K562 (cell line): Measurements from ENCODE around the gene GPRC6A. TPM values are rescaled to one million over a fixed set of nuclear protein-coding genes. Genes with fewer than 3 reads are reported as not detected.

Source experiments
- ATAC-seq: fragments of 200-7000 bp; cut with Tn5 transposase; 3 replicates; pipeline ENCODE4 v1.9.1; 2020; ENCODE audit warnings: moderate library complexity
- BruUV-seq: library from RNA; stranded (reverse); fragments of 400-500 nt; replicated peaks from 2 replicates; lab custom pipeline; 2021; lab: Mats Ljungman, UMichigan
- CTCF ChIA-PET: fragments of 300-600 bp; formaldehyde crosslinking; extraction: SDS; loops from one replicate; lab custom pipeline; 2021; ENCODE audit warnings: low intra/inter-chr PET ratio; lab: Yijun Ruan, JAX
- POLR2A ChIA-PET: fragments of 300-600, 350-650 bp; sonication (Branson Sonifier 250); formaldehyde crosslinking; extraction: SDS; loops from one replicate; lab custom pipeline; 2021; ENCODE audit warnings: antibody characterized with exemption, inconsistent platforms; lab: Yijun Ruan, JAX
- DNase-seq, 4 experiments: peaks; one replicate each; pipeline versions ENCODE4 v3.0.0 to v3.0.0-alpha.2; 2011 to 2018; ENCODE audit warnings: low spot score in 3 of 4, mixed read lengths in 3 of 4; ENCODE audit errors: extremely low read depth in 1 of 4
- FAIRE-seq: peaks from 2 replicates; lab custom pipeline; 2011; peaks lifted over from hg19 to GRCh38; lab: Jason Lieb, UNC
- H2AFZ ChIP-seq: 2 replicates; pipeline ENCODE4 v1.6.0; 2011; ENCODE audit warnings: low read depth, low read length, control low read depth, inconsistent platforms
- H3K27ac ChIP-seq: fragments of 200-600 bp; 3 replicates; pipeline ENCODE4 v1.8.0; 2011; ENCODE audit warnings: low read depth, mild to moderate bottlenecking, control low read depth, inconsistent platforms, low read length, moderate library complexity, mixed read lengths; ENCODE audit errors: extremely low read depth
- H3K27me3 ChIP-seq, 2 experiments: fragments of 300-600 bp in 1 of 2; 2 replicates in 1 of 2; 3 replicates in 1 of 2; pipeline versions ENCODE4 v1.6.0 to v1.8.0; 2011; ENCODE audit warnings: inconsistent platforms in 2 of 2, low read length in 2 of 2, mild to moderate bottlenecking in 1 of 2, mixed read lengths in 1 of 2, moderate library complexity in 1 of 2; ENCODE audit not compliant: control insufficient read depth in 2 of 2, insufficient read depth in 2 of 2
- H3K36me3 ChIP-seq: fragments of 300-600 bp; 3 replicates; pipeline ENCODE4 v1.8.0; 2011; ENCODE audit warnings: mild to moderate bottlenecking, low read length, inconsistent platforms; ENCODE audit not compliant: control insufficient read depth, insufficient read depth
- H3K4me1 ChIP-seq, 2 experiments: fragments of 200-600 bp in 1 of 2; replicated peaks in 1 of 2; 2 replicates in 1 of 2; 3 replicates in 1 of 2; pipeline versions ENCODE4 v1.5.1 to v1.8.0; 2011; ENCODE audit warnings: inconsistent platforms in 2 of 2, low read length in 2 of 2, mild to moderate bottlenecking in 1 of 2, mixed read lengths in 1 of 2, moderate library complexity in 1 of 2; ENCODE audit not compliant: control insufficient read depth in 2 of 2, insufficient read depth in 2 of 2
- H3K4me2 ChIP-seq: 2 replicates; pipeline ENCODE4 v1.6.1; 2011; ENCODE audit warnings: low read length, control low read depth, inconsistent platforms, mixed read lengths; ENCODE audit not compliant: insufficient read depth
- H3K4me3 ChIP-seq: fragments of 200-600 bp; sonication (generic), shearing (Covaris generic); 2 replicates; pipeline ENCODE4 v1.5.1; 2016; ENCODE audit warnings: control low read depth, inconsistent platforms
- H3K79me2 ChIP-seq: fragments of 200-600 bp; 3 replicates; pipeline ENCODE4 v1.8.0; 2011; ENCODE audit warnings: low read length, inconsistent platforms; ENCODE audit not compliant: control insufficient read depth, insufficient read depth
- H3K9ac ChIP-seq, 2 experiments: 2 replicates each; pipeline versions ENCODE4 v1.6.0 to v1.6.1; 2011; ENCODE audit warnings: low read depth in 2 of 2, low read length in 2 of 2, control low read depth in 1 of 2, inconsistent platforms in 1 of 2, mild to moderate bottlenecking in 1 of 2, mixed read lengths in 1 of 2; ENCODE audit not compliant: insufficient read depth in 1 of 2
- H3K9me1 ChIP-seq: one replicate; pipeline ENCODE4 v1.6.0; 2011; ENCODE audit warnings: inconsistent platforms, mild to moderate bottlenecking, low read length, moderate library complexity; ENCODE audit not compliant: control insufficient read depth, insufficient read depth
- H3K9me3 ChIP-seq: replicated peaks from 2 replicates; pipeline ENCODE4 v1.5.1; 2011; ENCODE audit warnings: low read depth, low read length, inconsistent platforms; ENCODE audit not compliant: control insufficient read depth, insufficient read depth
- H4K20me1 ChIP-seq: replicated peaks from 2 replicates; pipeline ENCODE4 v1.6.1; 2011; ENCODE audit warnings: low read length, inconsistent platforms, mixed read lengths; ENCODE audit not compliant: control insufficient read depth, insufficient read depth
- ARID1B ChIP-seq: fragments of 450-650 bp; IDR thresholded peaks from 2 replicates; pipeline ENCODE4 v1.6.1; 2016; ENCODE audit warnings: antibody characterized with exemption, mild to moderate bottlenecking, inconsistent platforms
- DPF2 ChIP-seq: fragments of 450-650 bp; IDR thresholded peaks from 2 replicates; pipeline ENCODE4 v1.6.1; 2016
- EZH2 ChIP-seq: IDR thresholded peaks from 2 replicates; pipeline ENCODE4 v1.6.1; 2012; ENCODE audit warnings: low read depth, mild to moderate bottlenecking, inconsistent platforms, low read length, borderline replicate concordance
- FOSL1 ChIP-seq: fragments of 200-800 bp; sonication (Bioruptor generic); conservative IDR thresholded peaks from 2 replicates; pipeline ENCODE4 v1.6.1; 2016; ENCODE audit warnings: missing genetic modification characterization, missing compliant biosample characterization
- JUND ChIP-seq, 2 experiments: IDR thresholded peaks; 2 replicates in 1 of 2; 3 replicates in 1 of 2; pipeline ENCODE4 v1.6.1; 2011; ENCODE audit warnings: borderline replicate concordance in 2 of 2, low read depth in 2 of 2, low read length in 2 of 2, improper control_type of control experiment in 1 of 2, missing biosample characterization in 1 of 2, missing genetic modification characterization in 1 of 2, missing genetic modification reagents in 1 of 2
- MEIS2 ChIP-seq: fragments of 450-650 bp; IDR thresholded peaks from 2 replicates; pipeline ENCODE4 v1.6.1; 2014; ENCODE audit warnings: mild to moderate bottlenecking; ENCODE audit not compliant: partially characterized antibody
- NFE2 ChIP-seq: IDR thresholded peaks from 2 replicates; pipeline ENCODE4 v1.6.1; 2014; ENCODE audit warnings: antibody characterized with exemption, low read depth
- SMARCE1 ChIP-seq: fragments of 450-650 bp; IDR thresholded peaks from 2 replicates; pipeline ENCODE4 v1.7.1; 2016; ENCODE audit warnings: mild to moderate bottlenecking
- WGBS: fragments of 100-300 bp; shearing (Covaris generic); methylation state at CpG from one replicate; pipeline ENCODE4 v1.1.6; 2016; ENCODE audit warnings: low coverage, mixed read lengths; ENCODE audit not compliant: insufficient coverage; ENCODE audit errors: missing lambda C conversion rate; 5-methylcytosine and 5-hydroxymethylcytosine counted together
- in situ Hi-C: fragments of 300-500 bp; cut with MboI; formaldehyde crosslinking; loops from 4 replicates; pipeline ENCODE4 v1.15.0; 2018; ENCODE audit warnings: inconsistent platforms, mixed read lengths
- intact Hi-C: fragments of 100-400 bp; cut with micrococcal nuclease; formaldehyde crosslinking; loops from 2 replicates; pipeline ENCODE4 v1.14.2; 2022
- polyA plus RNA-seq, 8 experiments: library from polyadenylated mRNA; depleted of rRNA in 4 of 8; stranded (reverse) in 5 of 8; unstranded in 3 of 8; fragments of >200 nt; fragmentation: Nextera tagmentation in 2 of 8; fragmentation: Illumina TruSeq in 1 of 8; extraction: Ambion mirVana in 2 of 8; extraction: Trizol in 1 of 8; gene quantifications; 2 replicates each; pipeline versions ENCODE4 v1.2.1 to v1.2.3, GENCODE V29; 2011 to 2014; ENCODE audit warnings: inconsistent platforms in 1 of 8, missing spikeins in 1 of 8
- total RNA-seq, 7 experiments: library from RNA; depleted of rRNA in 6 of 7; stranded (reverse); fragments of >200 nt in 6 of 7; fragmentation: Illumina TruSeq in 2 of 7; extraction: Trizol in 2 of 7; gene quantifications; 2 replicates each; pipeline versions ENCODE4 v1.2.1 to v1.2.3, GENCODE V29; 2011 to 2021; ENCODE audit warnings: low replicate concordance in 1 of 7
- TF ChIP-seq, protein P1 (sequence below): fragments of 450-650 bp; IDR thresholded peaks from 2 replicates; pipeline ENCODE4 v1.6.1; 2017; ENCODE audit warnings: mild to moderate bottlenecking, moderate library complexity
- TF ChIP-seq, protein P2 (sequence below), 2 experiments: fragments of 450-650 bp in 1 of 2; sonication (generic) in 1 of 2; formaldehyde crosslinking in 1 of 2; IDR thresholded peaks in 1 of 2; conservative IDR thresholded peaks in 1 of 2; 2 replicates each; pipeline versions ENCODE4 v1.6.1 to v1.8.1; 2016 to 2023; ENCODE audit warnings: mild to moderate bottlenecking in 2 of 2, moderate library complexity in 2 of 2, inconsistent platforms in 1 of 2, missing genetic modification reagents in 1 of 2

Gene GPRC6A
- total and polyA plus RNA-seq, 9 of the 15 experiments (the other 6 are each of a cell fraction or from before 2014, with no cell fraction given), result 0.03 TPM; not detected in 7

DNA sequence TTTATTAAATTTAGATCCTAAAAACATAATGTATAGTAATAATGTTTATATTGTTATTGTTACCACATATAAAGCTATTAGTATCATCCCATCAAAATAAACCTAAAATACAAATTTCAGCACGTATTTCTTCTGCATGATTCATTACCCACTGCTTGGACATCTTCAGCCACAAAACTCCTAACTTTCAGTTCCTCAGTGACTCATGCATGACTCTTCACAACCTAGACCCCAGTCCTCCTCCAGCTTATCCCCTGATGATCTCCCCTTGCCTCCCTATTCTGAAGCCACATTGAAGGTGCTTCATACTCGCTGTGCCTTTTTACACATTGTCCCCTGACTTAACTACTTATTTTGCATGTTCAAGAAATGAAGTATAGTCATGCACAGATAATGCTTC is 11.2 kb upstream of the GPRC6A start:
- Histone ChIP-seq H3K9me3 (no peaks in the 10 kb centered on the region), H3K4me1 (no peaks in the 10 kb centered on the region), H3K9ac (no peak overlapping the region), H3K36me3 (no peaks in the 10 kb centered on the region), H4K20me1 (no peaks in the 10 kb centered on the region), H3K27me3 (no peaks in the 10 kb centered on the region)
- CTCF ChIA-PET, result no interaction called here
- POLR2A ChIA-PET, result no interaction called here
- ATAC-seq, result peak; percentile 42; the same call in 1 of the 3 replicates
- TF ChIP-seq DPF2 (0 out of 2 replicates have a peak, but pooled peaks have one; percentile 35), JUND (IDR thresholded peaks at IDR 0.05; ENCODE audit: borderline replicate concordance, low read depth, low read length) (peak; percentile 64; the same call in 1 of the 2 replicates), JUND (tag; IDR thresholded peaks at IDR 0.05; ENCODE audit: borderline replicate concordance, low read depth, low read length) (peak; percentile 60; the same call in 2 of the 3 replicates), FOSL1 (tag) (peak; percentile 79), ARID1B (0 out of 2 replicates have a peak, but pooled peaks have one; percentile 40), NFE2 (0 out of 2 replicates have a peak, but pooled peaks have one; percentile 10), SMARCE1 (peak; percentile 51; the same call in 1 of the 2 replicates), EZH2 (no peak), MEIS2 (peak; percentile 46)
- TF ChIP-seq, protein P1, sequence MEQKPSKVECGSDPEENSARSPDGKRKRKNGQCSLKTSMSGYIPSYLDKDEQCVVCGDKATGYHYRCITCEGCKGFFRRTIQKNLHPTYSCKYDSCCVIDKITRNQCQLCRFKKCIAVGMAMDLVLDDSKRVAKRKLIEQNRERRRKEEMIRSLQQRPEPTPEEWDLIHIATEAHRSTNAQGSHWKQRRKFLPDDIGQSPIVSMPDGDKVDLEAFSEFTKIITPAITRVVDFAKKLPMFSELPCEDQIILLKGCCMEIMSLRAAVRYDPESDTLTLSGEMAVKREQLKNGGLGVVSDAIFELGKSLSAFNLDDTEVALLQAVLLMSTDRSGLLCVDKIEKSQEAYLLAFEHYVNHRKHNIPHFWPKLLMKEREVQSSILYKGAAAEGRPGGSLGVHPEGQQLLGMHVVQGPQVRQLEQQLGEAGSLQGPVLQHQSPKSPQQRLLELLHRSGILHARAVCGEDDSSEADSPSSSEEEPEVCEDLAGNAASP, result no peak
- TF ChIP-seq, protein P2, sequence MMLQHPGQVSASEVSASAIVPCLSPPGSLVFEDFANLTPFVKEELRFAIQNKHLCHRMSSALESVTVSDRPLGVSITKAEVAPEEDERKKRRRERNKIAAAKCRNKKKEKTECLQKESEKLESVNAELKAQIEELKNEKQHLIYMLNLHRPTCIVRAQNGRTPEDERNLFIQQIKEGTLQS (IDR thresholded peaks at IDR 0.05), result peak; percentile 59
- TF ChIP-seq, protein P2 (CRISPR knock-in tag; conservative IDR thresholded peaks at IDR 0.05), result no peak
- TF ChIP-seq, all 486 proteins: peak for 8
- no peaks in the 10 kb centered on the region for H3K79me2 ChIP-seq
- in situ Hi-C loops (no loop called here), intact Hi-C loops (no loop called here)
- WGBS, result 0% methylated on average over 2 of the region's 2 CpGs
- H2AFZ ChIP-seq, result no peak overlapping the region
- no peak for FAIRE-seq
- no peak overlapping the region for H3K27ac ChIP-seq
- no peak overlapping the region for H3K4me2 ChIP-seq
- DNase-seq, result peak; percentile 10 to 30 (median 16)
- BruUV-seq, result no TSS peak
- no peaks in the 10 kb centered on the region for H3K9me1 ChIP-seq
- no peak overlapping the region for H3K4me3 ChIP-seq
